Parathyroid adenoma (tissue), 2 donors: ENCODE results near the gene IFIT2.

ENCODE experiments used
- H2AFZ ChIP-seq: fragments of 300-600 bp; sonication (generic); one replicate; pipeline ENCODE4 v1.7.0; 2017; ENCODE audit warnings: antibody characterized with exemption, mild to moderate bottlenecking
- H3K27ac ChIP-seq: fragments of 300-600 bp; sonication (generic); one replicate; pipeline ENCODE4 v1.7.0; 2017
- H3K27me3 ChIP-seq: fragments of 300-600 bp; sonication (generic); one replicate; pipeline ENCODE4 v1.7.0; 2017; ENCODE audit warnings: low read length; ENCODE audit not compliant: control insufficient read depth, insufficient read depth
- H3K36me3 ChIP-seq: fragments of 300-600 bp; sonication (generic); one replicate; pipeline ENCODE4 v1.7.0; 2017; ENCODE audit warnings: low read length; ENCODE audit not compliant: control insufficient read depth, insufficient read depth
- H3K4me1 ChIP-seq: fragments of 300-600 bp; sonication (generic); one replicate; pipeline ENCODE4 v1.7.0; 2017; ENCODE audit warnings: control low read depth
- H3K4me2 ChIP-seq: fragments of 300-600 bp; sonication (generic); one replicate; pipeline ENCODE4 v1.7.0; 2017; ENCODE audit warnings: low read length
- H3K4me3 ChIP-seq: fragments of 300-600 bp; sonication (generic); one replicate; pipeline ENCODE4 v1.7.0; 2017; ENCODE audit warnings: low read depth, low read length
- H3K79me2 ChIP-seq: fragments of 300-600 bp; sonication (generic); one replicate; pipeline ENCODE4 v1.7.0; 2017; ENCODE audit warnings: control low read depth
- H3K9ac ChIP-seq: fragments of 300-600 bp; sonication (generic); one replicate; pipeline ENCODE4 v1.7.0; 2017; ENCODE audit warnings: mild to moderate bottlenecking
- H3K9me3 ChIP-seq: fragments of 300-600 bp; sonication (generic); one replicate; pipeline ENCODE4 v1.7.0; 2017; ENCODE audit warnings: low read length; ENCODE audit not compliant: control insufficient read depth
- TF ChIP-seq, protein P1 (sequence below): fragments of 300-600 bp; sonication (generic); IDR thresholded peaks from one replicate; pipeline ENCODE4 v1.7.0; 2017; ENCODE audit warnings: antibody characterized with exemption, mild to moderate bottlenecking
- donor health status: primary hyperparathyroidism.

The IFIT2 gene

DNA sequence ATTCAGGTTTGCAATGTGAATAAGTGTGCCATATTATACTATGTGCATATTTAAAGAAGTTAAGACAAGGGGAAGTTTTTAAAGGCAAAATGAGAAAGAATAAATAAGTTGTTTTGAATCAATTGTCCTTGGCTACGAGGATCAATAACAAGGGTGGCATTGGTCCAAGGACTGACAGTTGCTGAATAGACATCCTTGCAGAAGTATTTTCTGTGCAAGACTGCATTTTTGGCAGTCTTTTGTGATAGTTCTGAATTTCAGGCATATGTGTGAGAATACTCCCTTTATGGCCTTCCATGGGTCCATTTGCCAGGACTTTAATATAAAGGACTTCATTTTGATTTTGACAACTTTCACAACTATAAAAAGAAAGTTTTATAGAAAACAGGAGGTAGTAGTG is 44.9 kb upstream of the IFIT2 start:
- Histone ChIP-seq H3K9me3 (no peaks in the 10 kb centered on the region), H3K79me2 (no peaks in the 10 kb centered on the region), H3K4me1 (peaks cover 7% of the 10 kb centered on the region), H3K36me3 (no peaks in the 10 kb centered on the region), H3K4me3 (no peak overlapping the region), H3K9ac (no peak overlapping the region), H3K27me3 (no peaks in the 10 kb centered on the region), H3K4me2 (no peak overlapping the region), H3K27ac (no peak overlapping the region), H2AFZ (no peak overlapping the region)
- TF ChIP-seq, protein P1, sequence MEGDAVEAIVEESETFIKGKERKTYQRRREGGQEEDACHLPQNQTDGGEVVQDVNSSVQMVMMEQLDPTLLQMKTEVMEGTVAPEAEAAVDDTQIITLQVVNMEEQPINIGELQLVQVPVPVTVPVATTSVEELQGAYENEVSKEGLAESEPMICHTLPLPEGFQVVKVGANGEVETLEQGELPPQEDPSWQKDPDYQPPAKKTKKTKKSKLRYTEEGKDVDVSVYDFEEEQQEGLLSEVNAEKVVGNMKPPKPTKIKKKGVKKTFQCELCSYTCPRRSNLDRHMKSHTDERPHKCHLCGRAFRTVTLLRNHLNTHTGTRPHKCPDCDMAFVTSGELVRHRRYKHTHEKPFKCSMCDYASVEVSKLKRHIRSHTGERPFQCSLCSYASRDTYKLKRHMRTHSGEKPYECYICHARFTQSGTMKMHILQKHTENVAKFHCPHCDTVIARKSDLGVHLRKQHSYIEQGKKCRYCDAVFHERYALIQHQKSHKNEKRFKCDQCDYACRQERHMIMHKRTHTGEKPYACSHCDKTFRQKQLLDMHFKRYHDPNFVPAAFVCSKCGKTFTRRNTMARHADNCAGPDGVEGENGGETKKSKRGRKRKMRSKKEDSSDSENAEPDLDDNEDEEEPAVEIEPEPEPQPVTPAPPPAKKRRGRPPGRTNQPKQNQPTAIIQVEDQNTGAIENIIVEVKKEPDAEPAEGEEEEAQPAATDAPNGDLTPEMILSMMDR = no peak

DNA sequence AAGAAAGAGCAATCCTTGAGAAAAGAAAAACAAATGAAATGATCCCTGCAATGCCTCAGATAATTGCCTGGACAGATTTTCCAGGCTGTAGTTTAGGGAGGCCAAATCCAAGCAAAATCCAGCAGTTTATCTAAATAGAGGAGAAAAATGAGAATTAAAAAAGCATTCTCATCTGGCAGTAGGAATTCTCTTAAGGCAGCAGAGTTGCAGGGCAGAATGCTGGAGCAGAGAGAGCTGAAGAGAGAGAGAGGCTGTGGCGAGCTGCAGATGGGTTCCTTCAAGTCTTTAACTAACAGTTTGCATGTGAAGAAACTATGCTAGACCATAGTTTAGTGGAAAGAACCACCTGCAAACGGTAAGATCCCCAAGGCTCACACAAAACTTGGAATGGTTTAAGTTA is 44.3 kb upstream of the IFIT2 start:
- no peak overlapping the region for H3K9ac ChIP-seq
- no peaks in the 10 kb centered on the region for H3K27me3 ChIP-seq
- H3K27ac ChIP-seq = no peak overlapping the region
- no peaks in the 10 kb centered on the region for H3K36me3 ChIP-seq
- H3K4me2 ChIP-seq = no peak overlapping the region
- no peaks in the 10 kb centered on the region for H3K9me3 ChIP-seq
- H3K4me1 ChIP-seq = peaks cover 13% of the 10 kb centered on the region
- TF ChIP-seq, protein P1 = no peak
- no peaks in the 10 kb centered on the region for H3K79me2 ChIP-seq
- H3K4me3 ChIP-seq = no peak overlapping the region
- H2AFZ ChIP-seq = no peak overlapping the region

DNA sequence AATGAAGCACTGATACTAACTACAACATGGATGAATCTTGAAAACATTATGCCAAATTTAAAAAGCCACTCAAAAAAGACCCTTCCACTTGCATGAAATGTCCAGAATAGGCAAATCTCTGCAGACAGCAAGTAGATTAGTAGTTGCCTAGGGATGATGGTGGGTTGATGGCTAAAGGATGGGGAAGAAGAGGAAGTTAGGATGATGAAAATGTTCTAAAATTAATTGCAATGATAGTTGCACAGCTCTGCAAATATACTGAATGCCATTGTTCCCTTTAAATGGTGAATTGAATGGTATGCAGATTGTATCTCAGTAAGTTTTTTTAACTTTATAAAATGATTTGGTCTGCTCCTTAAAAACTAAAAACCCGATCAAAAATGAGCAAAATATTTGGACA is 43.0 kb upstream of the IFIT2 start:
- H3K9me3 ChIP-seq = no peaks in the 10 kb centered on the region
- H3K79me2 ChIP-seq = no peaks in the 10 kb centered on the region
- no peak overlapping the region for H3K4me2 ChIP-seq
- no peak overlapping the region for H3K9ac ChIP-seq
- peaks cover 13% of the 10 kb centered on the region for H3K4me1 ChIP-seq
- no peak overlapping the region for H3K4me3 ChIP-seq
- TF ChIP-seq, protein P1 = no peak
- H3K36me3 ChIP-seq = no peaks in the 10 kb centered on the region
- no peak overlapping the region for H3K27ac ChIP-seq
- H3K27me3 ChIP-seq = no peaks in the 10 kb centered on the region
- H2AFZ ChIP-seq = no peak overlapping the region

DNA sequence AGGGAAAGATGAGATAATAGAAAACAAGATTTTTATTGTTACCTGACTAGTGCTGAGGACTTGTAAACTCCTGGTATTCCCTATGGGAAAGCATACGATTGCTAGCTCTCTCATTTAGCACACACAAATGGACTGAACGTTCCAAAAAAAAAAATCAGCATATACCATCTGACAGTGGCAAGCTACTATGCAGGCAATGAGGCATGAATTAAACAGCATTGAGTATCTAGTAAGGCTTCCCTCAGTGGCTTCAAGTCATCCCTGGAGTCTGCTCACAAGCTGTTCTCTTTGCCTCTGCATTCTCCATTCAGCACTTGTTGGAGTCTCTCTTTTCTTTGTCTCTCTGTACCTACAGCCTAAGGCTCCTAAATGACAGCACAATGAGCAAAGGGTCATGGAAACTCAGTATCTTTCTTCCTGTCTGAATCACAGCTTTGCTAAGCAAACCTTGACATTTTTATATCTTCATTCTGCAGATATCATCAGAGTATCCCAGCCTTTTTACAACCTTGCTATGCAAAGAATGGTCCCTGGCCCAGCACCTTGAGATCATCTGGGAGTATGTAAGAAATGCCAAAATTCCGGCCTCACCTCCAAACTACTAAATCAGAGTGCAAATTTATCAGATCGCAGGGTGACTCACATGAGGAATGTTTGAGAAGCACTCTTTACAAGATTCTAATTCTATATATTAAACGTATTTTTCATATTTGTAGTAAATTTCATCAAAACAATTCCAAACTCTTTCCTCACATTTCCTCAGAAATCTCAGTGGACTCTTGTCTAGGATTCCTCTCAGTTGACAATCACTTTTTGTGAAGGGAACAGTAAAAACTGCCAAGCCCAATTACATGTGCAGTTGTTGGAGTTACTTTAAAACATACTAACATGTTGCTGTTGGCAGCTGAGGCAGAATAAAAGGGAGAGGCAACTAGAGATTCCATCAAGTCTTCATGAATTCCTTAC is 39.5 kb upstream of the IFIT2 start:
- no peak overlapping the region for H3K27ac ChIP-seq

More for the DNA sequence above, 39.5 kb upstream of the IFIT2 start:
- Histone ChIP-seq H3K4me2 (no peak overlapping the region), H3K9ac (no peak overlapping the region), H2AFZ (no peak overlapping the region), H3K79me2 (no peaks in the 10 kb centered on the region), H3K9me3 (no peaks in the 10 kb centered on the region), H3K36me3 (no peaks in the 10 kb centered on the region), H3K4me1 (peaks cover 17% of the 10 kb centered on the region), H3K27me3 (no peaks in the 10 kb centered on the region), H3K4me3 (no peak overlapping the region)
- TF ChIP-seq, protein P1 = no peak
